Activated CD8-positive, alpha-beta memory T cell treated with anti-CD3 and anti-CD28 coated beads for 48 hours (primary cell): ENCODE data around the gene KBTBD4.
"Not testable (repeated sequence)": the region's sequence is repeated elsewhere in the genome, so short reads cannot be mapped to it uniquely, and the experiment has no call there.

Experiments
- DNase-seq, 3 experiments: peaks; one replicate each; pipeline ENCODE4 v3.0.0-alpha.2; 2020; ENCODE audit warnings: low read depth in 2 of 3, low spot score in 2 of 3

Gene KBTBD4

GRCh38 chr11:47527186-47527585 lies 51.6 kb downstream of the KBTBD4 start:
- no peak for DNase-seq

GRCh38 chr11:47526032-47526431 lies 52.7 kb downstream of the KBTBD4 start:
- not testable (repeated sequence) for DNase-seq

- no peak for DNase-seq
Measured at GRCh38 chr11:47524291-47524874, 54.4 kb downstream of the KBTBD4 start.

DNA sequence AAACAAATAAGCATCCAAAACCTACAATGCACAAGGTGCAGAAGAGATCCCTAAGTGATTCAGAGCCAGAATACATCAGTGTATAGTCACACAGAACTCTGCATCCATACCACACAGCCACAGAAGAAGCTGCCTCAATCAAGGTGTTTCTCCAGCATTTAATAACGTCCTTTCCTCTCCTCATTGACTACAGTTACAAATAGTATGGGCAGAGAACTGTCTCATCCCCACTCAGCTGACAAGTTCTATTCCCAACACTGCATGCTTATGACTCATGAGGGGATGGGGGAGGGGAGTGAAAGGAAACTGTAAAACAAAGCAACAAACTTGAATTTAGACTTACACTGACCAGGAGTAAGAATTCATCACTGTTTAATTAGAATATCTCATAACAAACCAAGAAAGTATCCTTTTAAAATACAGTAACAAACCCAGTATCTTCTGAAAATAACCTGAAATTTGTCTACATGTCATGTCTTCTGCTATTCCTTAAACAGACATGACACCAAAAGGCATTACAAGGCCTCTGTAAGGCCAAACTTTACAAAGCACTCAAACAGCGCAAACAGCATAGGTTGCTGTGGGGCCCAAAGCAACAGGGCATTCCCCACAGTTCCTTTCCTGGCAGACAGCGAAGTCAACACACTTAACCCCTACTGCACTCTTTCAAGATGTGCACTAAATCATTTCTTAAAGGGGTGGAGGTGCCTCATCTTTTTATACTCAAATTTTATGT lies 55.1 kb downstream of the KBTBD4 start:
- no peak for DNase-seq
